GM18505 (cell line): ENCODE data around the gene NEURL1.

ENCODE experiments used
- ATAC-seq: cut with Tn5 transposase; IDR thresholded peaks from one replicate; pipeline ENCODE4 v1.9.1; 2021; ENCODE audit not compliant: unreplicated experiment
- POLR2A ChIP-seq: IDR thresholded peaks from 4 replicates; pipeline ENCODE4 v1.6.1; 2011; ENCODE audit warnings: borderline replicate concordance; ENCODE audit not compliant: insufficient read depth, insufficient read length; ENCODE audit errors: extremely low read depth

NEURL1 gene

GRCh38 chr10:103609231-103610082 lies 116.0 kb downstream of the NEURL1 start:
- TF ChIP-seq POLR2A, result no peak
- ATAC-seq, result no peak

- ATAC-seq, result no peak
These were observed 116.6 kb downstream of the NEURL1 start for GRCh38 chr10:103610083-103610472.

DNA sequence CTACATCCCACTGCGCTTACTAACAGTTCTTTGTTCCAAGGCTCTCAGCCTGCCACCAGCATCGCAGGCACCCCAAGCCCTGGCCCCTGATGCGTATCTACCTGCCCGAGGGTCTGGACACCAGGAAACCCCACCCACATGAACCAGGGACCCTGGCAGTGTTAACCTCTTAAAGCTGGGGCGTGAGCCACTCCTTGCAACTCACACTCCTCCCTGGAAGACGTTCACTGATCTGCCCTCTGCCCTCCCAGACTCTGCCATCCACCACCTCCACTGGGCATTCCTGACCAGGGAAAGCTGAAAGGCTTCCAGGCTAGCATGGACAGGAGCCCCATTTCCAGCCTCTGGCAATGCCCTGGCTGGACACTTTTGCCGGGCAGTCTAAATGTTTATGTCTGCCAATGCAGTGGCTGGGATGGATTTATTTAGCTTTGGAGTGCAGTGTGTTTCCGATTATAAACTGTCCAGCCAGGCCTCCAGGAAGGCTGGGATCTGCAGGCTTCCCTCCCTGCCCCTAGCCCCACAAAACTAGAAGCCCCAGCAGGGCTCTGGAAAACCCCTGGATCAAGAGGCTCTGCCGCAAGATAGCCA lies 117.5 kb downstream of the NEURL1 start:
- no peak for TF ChIP-seq POLR2A
- ATAC-seq, result no peak

More at GRCh38 chr10:103610083-103610472, 116.6 kb downstream of the NEURL1 start:
- no peak for TF ChIP-seq POLR2A

DNA sequence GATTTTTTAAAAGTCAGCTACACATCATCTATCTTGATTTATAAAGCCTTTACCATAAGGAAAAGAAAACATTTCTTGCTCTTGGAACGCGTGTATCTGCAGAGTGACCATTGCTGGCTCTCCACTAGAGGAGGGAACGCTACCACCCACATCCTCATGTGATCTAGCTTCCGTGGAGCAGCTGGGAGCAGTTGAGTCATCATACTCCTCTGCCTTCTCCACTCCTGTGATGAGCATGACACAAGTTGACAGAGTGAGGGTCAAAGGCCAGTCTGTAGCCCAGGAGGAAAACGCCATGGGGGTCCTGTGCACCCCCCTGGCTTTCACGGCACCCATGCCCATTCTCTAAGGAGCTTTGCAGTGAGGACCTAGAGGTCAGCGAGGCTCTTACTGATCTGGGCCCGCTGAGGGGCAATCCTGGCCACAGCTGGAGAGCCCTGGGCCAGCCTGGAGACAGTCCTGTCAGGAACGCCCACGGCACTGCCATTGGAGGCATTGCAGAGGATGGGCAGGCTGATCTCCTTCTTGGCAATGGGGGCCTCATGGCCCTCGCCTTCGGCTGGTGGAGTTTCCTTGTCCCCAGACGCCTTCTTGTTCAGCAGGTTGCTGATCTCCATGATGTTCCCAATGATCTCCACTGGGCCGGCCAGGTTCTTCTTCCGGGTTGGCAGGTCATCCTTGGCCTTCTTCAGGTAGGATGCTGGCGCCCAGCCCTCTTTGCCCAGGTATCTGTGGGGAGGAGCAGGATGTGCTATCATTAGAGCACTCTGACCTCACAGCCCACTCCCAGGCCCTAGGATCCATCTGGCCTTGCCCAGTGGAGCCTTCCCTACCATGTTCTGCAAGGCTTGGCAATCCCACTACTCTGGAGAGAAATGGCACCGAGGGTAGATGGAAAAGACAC lies 119.2 kb downstream of the NEURL1 start:
- TF ChIP-seq POLR2A, result no peak
- no peak for ATAC-seq

DNA sequence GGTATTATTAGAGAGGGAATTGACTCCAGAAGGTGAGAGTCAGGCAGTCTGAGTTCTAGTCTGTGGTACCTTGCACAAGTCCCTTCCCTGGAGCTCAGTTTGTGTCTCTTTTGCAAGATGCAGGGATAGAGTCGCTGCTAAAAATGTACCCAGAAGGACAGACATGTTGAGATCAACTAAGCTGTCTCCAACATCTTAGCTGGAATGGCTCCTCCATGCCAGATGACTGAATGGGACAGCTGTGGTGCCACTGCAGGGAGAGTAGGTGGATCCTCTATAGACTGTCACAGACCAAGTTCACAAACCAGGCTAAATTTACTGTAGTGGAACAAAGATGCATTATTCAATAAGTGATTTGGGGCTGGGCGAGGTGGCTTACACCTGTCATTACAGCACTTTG lies 120.1 kb downstream of the NEURL1 start:
- no peak for TF ChIP-seq POLR2A
- no peak for ATAC-seq

GRCh38 chr10:103614306-103615158 lies 121.0 kb downstream of the NEURL1 start:
- ATAC-seq, result no peak
- TF ChIP-seq POLR2A, result no peak

GRCh38 chr10:103616705-103617601 lies 123.4 kb downstream of the NEURL1 start:
- TF ChIP-seq POLR2A, result no peak
- ATAC-seq, result no peak

DNA sequence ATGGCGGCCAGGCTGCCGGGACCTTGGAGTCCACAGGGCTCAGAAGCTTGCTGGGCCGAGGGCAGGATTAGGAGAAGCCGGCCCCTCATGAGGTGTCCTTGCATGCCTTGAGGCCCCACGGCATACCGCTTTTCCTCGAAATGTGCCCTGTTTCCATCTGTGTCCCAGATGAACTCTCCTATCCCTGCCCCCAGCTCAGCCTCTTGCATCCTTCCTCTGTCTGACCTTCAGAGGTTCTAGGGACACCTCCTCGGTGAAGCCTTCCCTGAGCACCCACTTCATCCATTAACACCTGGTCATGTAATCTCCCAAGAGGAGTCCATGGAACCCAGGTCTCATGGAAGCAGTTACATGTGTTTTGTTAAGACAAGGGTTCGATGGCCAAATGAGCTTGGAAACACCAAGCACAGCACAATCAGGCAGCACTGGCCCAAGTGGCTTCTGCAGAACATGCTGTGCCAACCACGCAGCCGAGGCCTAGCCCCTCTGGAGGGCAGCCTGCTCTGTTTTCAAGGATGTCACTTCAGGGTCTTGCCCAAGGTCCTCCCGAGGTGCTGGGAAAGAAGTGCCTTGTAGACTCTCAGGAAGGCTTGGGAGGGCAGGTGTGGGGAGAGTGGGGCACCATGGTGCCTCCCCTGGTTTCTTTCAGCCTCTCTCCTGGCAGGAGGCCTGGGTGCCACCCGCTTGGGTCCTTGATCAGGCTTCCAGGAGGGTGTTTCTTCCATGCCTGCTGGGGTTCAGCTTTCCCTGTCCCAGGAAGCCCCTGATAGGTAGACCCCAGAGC lies 124.3 kb downstream of the NEURL1 start:
- no peak for TF ChIP-seq POLR2A
- no peak for ATAC-seq

GRCh38 chr10:103618575-103619423 lies 125.3 kb downstream of the NEURL1 start:
- no peak for TF ChIP-seq POLR2A
- ATAC-seq, result no peak
